Neuronal stem cell (in vitro differentiated cells): ENCODE results near the gene NLGN1.
"Not testable (repeated sequence)": the region's sequence is repeated elsewhere in the genome, so short reads cannot be mapped to it uniquely, and the experiment has no call there.

Experiments used
- DNase-seq: peaks from one replicate; pipeline ENCODE4 v3.0.0-alpha.2; 2013; ENCODE audit warnings: low spot score
- H2AFZ ChIP-seq: one replicate; pipeline ENCODE4 v1.6.1; 2013; ENCODE audit warnings: mild to moderate bottlenecking, low read length, inconsistent platforms
- H2AK5ac ChIP-seq: 2 replicates; pipeline ENCODE4 v1.6.1; 2013; ENCODE audit warnings: low read depth, mild to moderate bottlenecking, inconsistent platforms, low read length, moderate library complexity, mixed read lengths
- H2BK120ac ChIP-seq: 2 replicates; pipeline ENCODE4 v1.6.1; 2013; ENCODE audit warnings: low read depth, mild to moderate bottlenecking, inconsistent platforms, low read length, moderate library complexity, mixed read lengths
- H2BK12ac ChIP-seq: one replicate; pipeline ENCODE4 v1.6.1; 2013; ENCODE audit warnings: low read length, inconsistent platforms
- H2BK15ac ChIP-seq: 2 replicates; pipeline ENCODE4 v1.6.1; 2013; ENCODE audit warnings: mild to moderate bottlenecking, low read length, inconsistent platforms, mixed read lengths
- H2BK5ac ChIP-seq: one replicate; pipeline ENCODE4 v1.6.1; 2013; ENCODE audit warnings: inconsistent platforms, mild to moderate bottlenecking, low read length, moderate library complexity
- H3K14ac ChIP-seq: one replicate; pipeline ENCODE4 v1.6.1; 2013; ENCODE audit warnings: low read length, inconsistent platforms
- H3K18ac ChIP-seq: 2 replicates; pipeline ENCODE4 v1.6.1; 2013; ENCODE audit warnings: low read length, inconsistent platforms
- H3K23ac ChIP-seq: 2 replicates; pipeline ENCODE4 v1.6.1; 2013; ENCODE audit warnings: low read depth, mild to moderate bottlenecking, mixed read lengths, low read length, inconsistent platforms; ENCODE audit not compliant: poor library complexity
- H3K27ac ChIP-seq: replicated peaks from 3 replicates; pipeline ENCODE4 v1.5.1; 2013; ENCODE audit warnings: low read length, inconsistent platforms
- H3K27me3 ChIP-seq, 3 experiments: 2 replicates each; pipeline ENCODE4 v1.6.1; 2013; ENCODE audit warnings: low read length in 3 of 3, mild to moderate bottlenecking in 2 of 3, inconsistent platforms in 1 of 3, low read depth in 1 of 3, mixed read lengths in 1 of 3, moderate library complexity in 1 of 3; ENCODE audit not compliant: control insufficient read depth in 3 of 3, insufficient read depth in 3 of 3
- H3K36me3 ChIP-seq, 2 donors: replicated peaks in 1 of 2; 2 replicates each; pipeline ENCODE4 v1.6.1; 2013; ENCODE audit warnings: low read length in 2 of 2; ENCODE audit not compliant: control insufficient read depth in 2 of 2, insufficient read depth in 2 of 2
- H3K4ac ChIP-seq: 2 replicates; pipeline ENCODE4 v1.6.1; 2013; ENCODE audit warnings: inconsistent platforms, mild to moderate bottlenecking, low read length, moderate library complexity
- H3K4me1 ChIP-seq, 2 donors: 1 replicate in 1 of 2; 2 replicates in 1 of 2; pipeline ENCODE4 v1.6.1; 2013; ENCODE audit warnings: low read length in 2 of 2, low read depth in 1 of 2; ENCODE audit not compliant: control insufficient read depth in 2 of 2, insufficient read depth in 1 of 2
- H3K4me2 ChIP-seq: one replicate; pipeline ENCODE4 v1.6.1; 2013; ENCODE audit warnings: mild to moderate bottlenecking, low read length, inconsistent platforms; ENCODE audit not compliant: insufficient read depth, poor library complexity, severe bottlenecking
- H3K4me3 ChIP-seq, 2 donors: 2 replicates each; pipeline ENCODE4 v1.5.1; 2013; ENCODE audit warnings: low read length in 2 of 2, mild to moderate bottlenecking in 2 of 2, inconsistent platforms in 1 of 2, moderate library complexity in 1 of 2
- H3K79me1 ChIP-seq: one replicate; pipeline ENCODE4 v1.6.1; 2013; ENCODE audit warnings: low read depth, mild to moderate bottlenecking, inconsistent platforms, low read length, moderate library complexity
- H3K9ac ChIP-seq: one replicate; pipeline ENCODE4 v1.6.1; 2013; ENCODE audit warnings: mild to moderate bottlenecking, low read depth, low read length, inconsistent platforms; ENCODE audit not compliant: poor library complexity
- H3K9me3 ChIP-seq, 2 donors: replicated peaks in 1 of 2; 2 replicates each; pipeline versions ENCODE3 to v1.6.1; 2013; ENCODE audit warnings: low read length in 2 of 2, mild to moderate bottlenecking in 2 of 2, inconsistent platforms in 1 of 2, low read depth in 1 of 2, mixed read lengths in 1 of 2, moderate library complexity in 1 of 2; ENCODE audit not compliant: control insufficient read depth in 2 of 2, insufficient read depth in 1 of 2
- H4K8ac ChIP-seq: one replicate; pipeline ENCODE4 v1.6.1; 2013; ENCODE audit warnings: low read depth, mild to moderate bottlenecking, inconsistent platforms, low read length, moderate library complexity
- H4K91ac ChIP-seq: one replicate; pipeline ENCODE4 v1.6.1; 2013; ENCODE audit warnings: low read length, low read depth, mild to moderate bottlenecking, inconsistent platforms; ENCODE audit not compliant: poor library complexity
- WGBS, 2 donors: extraction: QIAGEN DNeasy Blood & Tissue Kit; methylation state at CpG; one replicate each; pipeline ENCODE4 v1.1.7; 2013; ENCODE audit warnings: missing lambda C conversion rate in 2 of 2, mixed read lengths in 1 of 2; ENCODE audit not compliant: insufficient read length in 2 of 2, insufficient replicate concordance in 1 of 2; ENCODE audit errors: extremely low coverage in 2 of 2; 5-methylcytosine and 5-hydroxymethylcytosine counted together

NLGN1 gene

DNA sequence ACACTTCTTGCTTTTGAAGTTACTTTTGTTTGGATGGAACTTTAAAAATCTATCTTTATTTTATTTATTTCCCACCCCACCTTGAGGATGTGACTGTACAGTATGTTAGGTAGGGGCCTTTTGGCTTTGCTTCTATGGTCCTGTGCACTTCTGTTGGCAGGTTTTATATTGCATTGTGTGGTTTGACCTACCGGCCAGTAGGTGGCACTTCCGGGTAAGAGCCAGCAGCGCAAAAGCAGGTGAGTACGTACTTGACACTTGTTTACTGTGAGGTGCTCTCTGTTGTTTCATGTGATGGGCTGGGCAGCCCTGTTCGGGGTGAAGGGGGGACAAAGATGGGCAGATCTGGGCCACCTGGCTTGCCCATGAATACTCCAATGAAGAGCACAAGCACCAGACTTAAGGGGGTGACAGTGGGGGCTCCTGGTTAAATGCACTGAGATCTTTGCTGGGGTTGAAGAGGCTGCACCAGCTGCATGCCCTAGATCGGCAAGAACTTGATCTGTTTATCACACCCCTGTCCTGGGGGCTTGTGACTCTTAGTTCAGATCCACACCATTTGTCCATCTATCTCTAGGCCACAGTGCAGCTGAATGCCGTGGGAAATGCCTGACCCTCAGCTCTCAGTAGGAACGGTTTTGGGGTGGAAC lies 131.6 kb downstream of the NLGN1 start:
- no peaks in the 10 kb centered on the region for H3K36me3 ChIP-seq
- no peak for DNase-seq
- H2AFZ ChIP-seq: no peak overlapping the region
- H3K9me3 ChIP-seq: peaks cover 2 to 15% of the 10 kb centered on the region in 2 donors
- H3K4me2 ChIP-seq: no peak overlapping the region
- H3K18ac ChIP-seq: no peak overlapping the region
- H4K91ac ChIP-seq: no peak overlapping the region
- H3K9ac ChIP-seq: no peak overlapping the region
- H2BK5ac ChIP-seq: no peak overlapping the region
- no peak overlapping the region for H3K14ac ChIP-seq
- H2BK12ac ChIP-seq: no peak overlapping the region
- no peak overlapping the region for H2BK120ac ChIP-seq
- no peak overlapping the region for H3K4ac ChIP-seq
- no peak overlapping the region for H3K27ac ChIP-seq
- no peak overlapping the region for H2AK5ac ChIP-seq
- H3K79me1 ChIP-seq: no peaks in the 10 kb centered on the region
- WGBS, 2 donors: no CpG with 5 or more reads among the region's 8 CpGs
- H3K27me3 ChIP-seq: no peaks in the 10 kb centered on the region
- H2BK15ac ChIP-seq: no peak overlapping the region
- H4K8ac ChIP-seq: no peak overlapping the region
- no peak overlapping the region for H3K23ac ChIP-seq
- no peaks in the 10 kb centered on the region for H3K4me1 ChIP-seq
- peak overlapping the region in 1 of 2 donors; percentile 53 for H3K4me3 ChIP-seq

DNA sequence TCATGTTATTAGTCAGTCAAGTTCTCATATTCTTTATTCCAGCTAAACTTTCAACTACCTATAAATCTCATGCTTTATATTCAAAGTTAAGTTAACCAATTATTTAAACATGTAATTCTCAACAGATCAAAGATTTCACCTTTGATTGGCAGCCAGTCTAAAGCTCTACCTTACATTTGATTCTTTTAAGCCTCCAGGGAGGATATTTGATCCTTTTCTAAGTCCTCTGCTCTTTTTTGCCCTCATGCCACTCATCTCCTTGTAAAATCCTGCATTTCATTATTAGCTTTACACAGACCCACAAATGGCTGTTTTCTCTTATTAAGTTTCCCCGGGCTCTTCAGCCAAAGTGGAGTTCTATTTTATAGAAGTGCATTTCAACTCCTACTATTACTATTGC lies 134.1 kb downstream of the NLGN1 start:
- no peak overlapping the region for H4K91ac ChIP-seq
- no peak overlapping the region for H3K4me3 ChIP-seq
- H2BK15ac ChIP-seq: no peak overlapping the region
- no peak overlapping the region for H3K27ac ChIP-seq
- H2BK5ac ChIP-seq: no peak overlapping the region
- H3K4me2 ChIP-seq: no peak overlapping the region
- peaks cover 2 to 6% of the 10 kb centered on the region in 2 donors for H3K9me3 ChIP-seq
- H3K23ac ChIP-seq: no peak overlapping the region
- H4K8ac ChIP-seq: no peak overlapping the region
- no peak for DNase-seq
- no peaks in the 10 kb centered on the region for H3K36me3 ChIP-seq
- no peaks in the 10 kb centered on the region for H3K27me3 ChIP-seq
- H3K18ac ChIP-seq: no peak overlapping the region
- H3K14ac ChIP-seq: no peak overlapping the region
- H3K4me1 ChIP-seq: no peaks in the 10 kb centered on the region
- no peak overlapping the region for H2AFZ ChIP-seq
- no peaks in the 10 kb centered on the region for H3K79me1 ChIP-seq
- H3K9ac ChIP-seq: no peak overlapping the region
- H2AK5ac ChIP-seq: no peak overlapping the region
- H2BK120ac ChIP-seq: no peak overlapping the region
- WGBS, 2 donors: no CpG with 5 or more reads among the region's 1 CpG
- no peak overlapping the region for H3K4ac ChIP-seq
- no peak overlapping the region for H2BK12ac ChIP-seq

DNA sequence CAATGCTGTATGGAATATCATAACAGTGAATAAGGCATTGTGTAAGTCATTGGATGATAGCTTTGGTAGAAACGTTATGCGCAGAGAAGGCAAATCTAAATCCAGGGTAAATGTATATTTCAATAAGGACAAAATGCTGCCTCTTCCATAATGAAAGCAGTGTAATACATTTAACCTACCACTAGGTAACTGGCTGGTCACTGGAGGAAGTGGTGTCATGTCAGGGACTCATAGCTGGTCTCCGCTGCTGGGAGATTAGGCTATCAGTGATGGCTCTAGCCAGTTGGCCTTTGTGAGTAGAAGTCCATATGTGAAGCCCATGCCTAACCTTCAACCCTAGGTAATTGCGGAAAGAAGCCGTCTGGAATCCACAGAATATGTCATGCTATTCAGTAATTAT lies 140.9 kb downstream of the NLGN1 start:
- Histone ChIP-seq H3K4me1 (peaks cover 8 to 13% of the 10 kb centered on the region in 2 donors), H3K14ac (no peak overlapping the region), H3K9me3 (no peaks in the 10 kb centered on the region), H3K36me3 (no peaks in the 10 kb centered on the region), H3K18ac (no peak overlapping the region), H2BK120ac (no peak overlapping the region), H3K27me3 (no peaks in the 10 kb centered on the region), H3K9ac (no peak overlapping the region), H4K91ac (no peak overlapping the region), H3K4ac (no peak overlapping the region), H3K4me3 (no peak overlapping the region), H4K8ac (no peak overlapping the region), H2BK15ac (no peak overlapping the region), H3K4me2 (no peak overlapping the region), H2AFZ (no peak overlapping the region), H3K23ac (no peak overlapping the region), H3K79me1 (no peaks in the 10 kb centered on the region), H2AK5ac (no peak overlapping the region), H2BK12ac (no peak overlapping the region), H2BK5ac (no peak overlapping the region), H3K27ac (no peak overlapping the region)
- no peak for DNase-seq
- no CpG with 5 or more reads among the region's 5 CpGs for WGBS, 2 donors

DNA sequence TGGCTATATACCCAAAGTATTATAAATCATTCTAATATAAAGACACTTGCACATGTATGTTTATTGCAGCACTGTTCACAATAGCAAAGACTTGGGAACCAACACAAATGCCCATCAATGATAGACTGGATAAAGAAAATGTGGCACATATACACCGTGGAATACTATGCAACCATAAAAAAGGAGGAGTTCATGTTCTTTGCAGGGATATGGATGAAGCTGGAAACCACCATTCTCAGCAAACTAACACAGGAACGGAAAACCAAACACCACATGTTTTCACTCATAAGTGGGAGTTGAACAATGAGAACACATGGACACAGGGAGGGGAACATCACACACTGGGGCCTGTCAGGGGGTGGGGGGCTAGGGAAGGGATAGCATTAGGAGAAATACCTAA lies 148.0 kb downstream of the NLGN1 start:
- H3K79me1 ChIP-seq, H2AFZ ChIP-seq: not testable (repeated sequence)

More for the DNA sequence above, 148.0 kb downstream of the NLGN1 start:
- not testable (repeated sequence) for H3K9me3 ChIP-seq, H2AK5ac ChIP-seq, H3K9ac ChIP-seq, H3K4ac ChIP-seq, H2BK5ac ChIP-seq, H3K4me2 ChIP-seq, H4K8ac ChIP-seq, H2BK120ac ChIP-seq, H2BK12ac ChIP-seq, H3K18ac ChIP-seq, H3K23ac ChIP-seq, H3K14ac ChIP-seq, H3K4me1 ChIP-seq, H4K91ac ChIP-seq, H3K27ac ChIP-seq, DNase-seq, H2BK15ac ChIP-seq, H3K4me3 ChIP-seq, H3K36me3 ChIP-seq, H3K27me3 ChIP-seq
- WGBS, 2 donors: no CpG with 5 or more reads among the region's 2 CpGs
